Esophagus (tissue), 2 donors: ENCODE results near the gene PDE4D. TPM values are rescaled to one million over a fixed set of nuclear protein-coding genes. Genes with fewer than 3 reads are reported as not detected.

Source experiments
- H3K27ac ChIP-seq, 2 donors: one replicate each; pipeline ENCODE4 v1.5.1; 2013; ENCODE audit warnings: low read depth in 2 of 2, mild to moderate bottlenecking in 2 of 2, inconsistent platforms in 1 of 2, low read length in 1 of 2, moderate library complexity in 1 of 2
- H3K27me3 ChIP-seq, 2 donors: one replicate each; pipeline ENCODE4 v1.6.1; 2013; ENCODE audit warnings: low read length in 2 of 2, control low read depth in 1 of 2, mild to moderate bottlenecking in 1 of 2; ENCODE audit not compliant: insufficient read depth in 2 of 2, control insufficient read depth in 1 of 2
- H3K36me3 ChIP-seq, 2 donors: one replicate each; pipeline ENCODE4 v1.6.1; 2013; ENCODE audit warnings: low read length in 1 of 2; ENCODE audit not compliant: control insufficient read depth in 2 of 2, insufficient read depth in 2 of 2
- H3K4me1 ChIP-seq, 2 donors: one replicate each; pipeline ENCODE4 v1.6.1; 2013; ENCODE audit warnings: low read length in 1 of 2; ENCODE audit not compliant: control insufficient read depth in 2 of 2, insufficient read depth in 2 of 2
- H3K4me3 ChIP-seq, 2 donors: one replicate each; pipeline ENCODE4 v1.5.1; 2013; ENCODE audit warnings: low read length in 2 of 2, mild to moderate bottlenecking in 2 of 2, low read depth in 1 of 2, moderate library complexity in 1 of 2
- H3K9me3 ChIP-seq, 2 donors: one replicate each; pipeline ENCODE4 v1.6.1; 2013; ENCODE audit warnings: mild to moderate bottlenecking in 2 of 2, low read depth in 1 of 2, low read length in 1 of 2, moderate library complexity in 1 of 2; ENCODE audit not compliant: control insufficient read depth in 2 of 2, insufficient read depth in 1 of 2
- WGBS, 2 donors: extraction: QIAGEN DNeasy Blood & Tissue Kit; methylation state at CpG; one replicate each; pipeline ENCODE4 v1.1.7; 2013; 5-methylcytosine and 5-hydroxymethylcytosine counted together
- polyA plus RNA-seq, 2 donors: library from polyadenylated mRNA; stranded (reverse); fragments of 200-250 nt; gene quantifications; one replicate each; pipeline ENCODE4 v1.2.3, GENCODE V29; 2013
- donor health status: healthy with polysubstance abuse.
- donor health status: Bipolar disorder and iron deficiency.

Gene PDE4D
- polyA plus RNA-seq, 2 donors: 1.5 to 2.5 TPM

DNA sequence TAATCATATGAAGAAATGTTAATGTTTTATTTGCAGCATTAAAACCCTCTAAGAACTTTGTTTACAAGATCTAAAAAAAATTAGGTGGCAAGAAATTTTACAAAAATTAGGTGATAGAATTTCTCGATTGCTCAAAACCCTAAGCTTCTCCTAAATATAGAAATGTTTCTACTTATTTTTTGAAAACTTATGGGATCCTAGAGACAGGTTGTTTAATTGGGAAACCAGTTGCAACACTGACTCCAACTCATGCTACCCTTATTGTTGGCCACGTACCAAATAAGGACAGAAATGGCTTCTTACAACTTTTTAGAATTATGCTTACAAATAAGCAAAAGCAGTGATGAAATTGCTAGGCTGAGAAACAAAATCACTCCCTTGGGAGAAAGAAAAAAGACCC, 531.1 kb downstream of the PDE4D start:
- H3K27ac ChIP-seq: no peak overlapping the region
- no peaks in the 10 kb centered on the region for H3K36me3 ChIP-seq
- H3K27me3 ChIP-seq: no peaks in the 10 kb centered on the region
- no peaks in the 10 kb centered on the region for H3K4me1 ChIP-seq
- 80 to 97% methylated on average over 2 of the region's 2 CpGs for WGBS, 2 donors
- H3K4me3 ChIP-seq: no peak overlapping the region
- H3K9me3 ChIP-seq: no peaks in the 10 kb centered on the region

DNA sequence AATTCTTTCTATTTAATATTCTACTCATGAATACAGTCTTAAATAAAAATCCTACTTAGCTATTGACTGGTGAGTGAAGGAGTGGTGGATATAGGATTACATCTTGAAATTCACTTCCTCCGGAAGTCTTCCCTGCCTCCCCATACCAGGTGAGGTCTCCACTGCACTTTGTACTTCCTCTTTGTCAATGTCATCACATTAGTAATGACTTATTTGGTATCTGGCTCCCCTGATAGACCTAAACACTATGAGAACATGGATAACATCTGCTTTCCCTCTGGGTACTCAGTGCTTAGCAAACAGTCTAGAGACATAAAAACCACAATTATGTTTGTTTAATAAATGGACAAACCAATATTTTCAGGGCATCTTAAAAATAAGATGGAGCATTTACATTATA, 532.1 kb downstream of the PDE4D start:
- Histone ChIP-seq H3K36me3 (no peaks in the 10 kb centered on the region), H3K27ac (no peak overlapping the region), H3K4me3 (no peak overlapping the region), H3K27me3 (no peaks in the 10 kb centered on the region), H3K9me3 (no peaks in the 10 kb centered on the region), H3K4me1 (no peaks in the 10 kb centered on the region)
- WGBS, 2 donors: 91 to 96% methylated on average over 1 of the region's 1 CpG

DNA sequence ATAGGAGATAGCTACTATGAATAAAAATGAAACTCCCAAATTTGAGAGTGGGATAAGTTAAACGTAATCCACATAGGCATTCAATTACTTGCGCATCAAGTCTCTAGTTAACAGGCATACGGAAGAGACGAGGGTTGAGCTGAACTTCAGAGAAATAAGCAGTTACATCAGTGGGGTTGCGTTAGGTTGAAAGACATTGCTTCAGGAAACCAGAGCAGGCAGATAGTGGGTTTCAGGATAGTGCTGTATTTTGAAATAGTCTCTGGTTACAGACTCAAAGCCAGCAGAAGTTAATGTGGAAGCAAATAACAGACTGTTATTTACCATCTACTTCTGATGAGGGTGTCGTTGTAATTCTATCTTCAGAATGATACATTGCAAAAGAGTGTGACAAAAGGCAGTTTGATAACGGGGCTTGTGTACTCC, 533.4 kb downstream of the PDE4D start:
- Histone ChIP-seq H3K27ac (no peak overlapping the region), H3K4me1 (no peaks in the 10 kb centered on the region)

DNA sequence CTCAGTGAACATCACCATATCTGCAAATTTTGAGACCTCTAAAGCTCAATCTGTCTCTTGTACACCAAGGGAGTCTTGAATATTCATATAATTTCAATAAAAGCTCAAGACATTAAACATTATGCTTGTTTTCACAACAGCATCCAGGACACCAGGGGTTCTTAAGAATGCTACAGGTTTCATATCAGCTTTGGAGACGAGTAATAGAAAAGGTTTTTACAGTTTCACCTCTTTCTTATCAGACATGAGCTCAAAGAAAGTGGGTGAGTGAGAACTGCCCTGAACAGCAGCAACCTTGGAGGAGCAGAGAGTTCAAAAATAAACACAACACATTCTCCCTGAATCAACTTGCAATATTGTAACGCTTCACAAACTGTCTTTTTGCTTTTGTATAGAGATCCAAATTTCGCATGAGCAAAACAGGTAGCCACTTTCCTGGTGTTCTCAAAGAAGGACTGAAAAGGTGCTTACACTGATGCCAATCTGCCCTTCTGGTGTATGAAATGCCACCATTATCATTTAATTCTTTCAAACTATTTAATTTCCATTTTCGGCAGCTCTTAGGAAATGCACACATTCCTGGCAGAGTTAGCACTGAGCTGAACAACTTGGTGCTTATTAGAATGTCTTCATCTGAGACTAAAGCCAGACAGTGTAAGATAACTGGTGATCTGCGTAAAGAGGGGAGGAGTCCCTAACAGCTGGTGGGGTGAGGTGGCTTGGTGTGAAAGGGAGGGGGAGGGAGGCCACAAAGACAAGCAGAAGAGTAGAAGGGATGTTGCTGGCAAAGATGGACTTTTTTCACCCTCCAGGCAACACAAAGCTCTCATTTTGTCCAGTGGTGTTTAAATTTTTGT, 535.3 kb downstream of the PDE4D start:
- WGBS, 2 donors: 56 to 71% methylated on average over 5 of the region's 5 CpGs
- H3K27me3 ChIP-seq: no peaks in the 10 kb centered on the region
- H3K9me3 ChIP-seq: no peaks in the 10 kb centered on the region
- H3K27ac ChIP-seq: peak overlapping the region; percentile 11 to 37
- no peak overlapping the region for H3K4me3 ChIP-seq
- H3K36me3 ChIP-seq: no peaks in the 10 kb centered on the region
- H3K4me1 ChIP-seq: no peaks in the 10 kb centered on the region

More for the DNA sequence above, 533.4 kb downstream of the PDE4D start:
- no peaks in the 10 kb centered on the region for H3K36me3 ChIP-seq
- H3K27me3 ChIP-seq: no peaks in the 10 kb centered on the region
- WGBS, 2 donors: 81 to 84% methylated on average over 7 of the region's 7 CpGs
- H3K4me3 ChIP-seq: no peak overlapping the region
- no peaks in the 10 kb centered on the region for H3K9me3 ChIP-seq

DNA sequence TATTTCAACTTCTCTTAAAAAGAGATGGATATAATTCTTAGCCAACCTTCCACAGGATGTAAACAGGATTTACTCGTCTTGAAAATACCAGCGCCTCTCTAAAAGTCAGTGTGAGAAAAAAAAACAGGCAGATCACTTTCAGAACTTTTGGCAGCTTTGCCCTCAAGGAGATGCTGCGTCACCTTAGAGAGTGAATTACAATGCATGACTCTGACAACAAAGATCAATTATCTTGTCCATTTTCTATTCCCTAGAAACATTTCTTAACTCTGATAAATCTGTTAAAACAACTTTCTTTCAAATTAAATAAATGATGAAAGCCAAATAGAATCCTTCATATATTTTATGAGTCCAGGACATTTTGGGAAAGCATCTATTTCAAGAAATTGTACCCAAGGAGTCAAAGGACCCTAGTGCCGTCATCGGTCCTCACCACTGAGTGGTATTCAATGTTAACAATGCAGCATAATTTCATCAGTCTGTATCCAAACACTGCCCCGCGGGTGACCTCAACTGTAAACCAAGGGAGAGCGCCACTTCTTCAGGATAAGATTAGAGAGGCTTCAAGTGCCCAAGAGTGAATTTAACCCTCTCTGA, 536.0 kb downstream of the PDE4D start:
- Histone ChIP-seq H3K27me3 (no peaks in the 10 kb centered on the region), H3K4me1 (no peaks in the 10 kb centered on the region), H3K4me3 (no peak overlapping the region), H3K36me3 (no peaks in the 10 kb centered on the region), H3K9me3 (no peaks in the 10 kb centered on the region), H3K27ac (peak overlapping the region; percentile 37 to 64)
- WGBS, 2 donors: 47 to 53% methylated on average over 8 of the region's 8 CpGs

DNA sequence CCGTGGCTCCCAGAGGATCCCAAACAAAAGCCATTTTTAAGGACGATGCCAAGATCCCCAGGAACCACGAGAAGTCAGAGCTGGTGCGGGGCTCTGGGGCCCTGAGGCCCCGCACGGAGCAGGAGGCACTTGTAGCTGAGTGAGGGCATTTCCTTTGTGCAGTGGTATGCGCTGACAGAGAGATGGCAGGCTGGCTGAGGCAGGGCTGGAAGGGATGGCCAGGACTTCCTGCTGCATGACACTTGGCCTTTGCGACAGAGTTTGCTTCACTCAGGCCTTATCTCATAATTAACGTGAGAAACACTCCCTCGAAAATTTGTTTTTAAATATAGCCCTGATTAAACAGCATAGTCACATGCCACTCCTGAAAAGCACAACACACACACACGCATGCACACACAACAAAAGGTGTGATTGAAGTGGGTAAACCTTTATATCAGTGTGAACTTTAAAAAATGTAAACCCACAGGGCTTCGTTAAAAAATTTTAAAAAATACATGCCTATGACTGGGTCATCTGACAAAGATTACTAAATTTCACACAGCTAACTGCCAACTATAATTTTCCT, 536.6 kb downstream of the PDE4D start:
- Histone ChIP-seq H3K4me1 (no peaks in the 10 kb centered on the region), H3K36me3 (no peaks in the 10 kb centered on the region), H3K27me3 (no peaks in the 10 kb centered on the region), H3K4me3 (no peak overlapping the region), H3K9me3 (no peaks in the 10 kb centered on the region), H3K27ac (peak overlapping the region; percentile 30 to 45)
- 59 to 68% methylated on average over 12 of the region's 12 CpGs for WGBS, 2 donors

DNA sequence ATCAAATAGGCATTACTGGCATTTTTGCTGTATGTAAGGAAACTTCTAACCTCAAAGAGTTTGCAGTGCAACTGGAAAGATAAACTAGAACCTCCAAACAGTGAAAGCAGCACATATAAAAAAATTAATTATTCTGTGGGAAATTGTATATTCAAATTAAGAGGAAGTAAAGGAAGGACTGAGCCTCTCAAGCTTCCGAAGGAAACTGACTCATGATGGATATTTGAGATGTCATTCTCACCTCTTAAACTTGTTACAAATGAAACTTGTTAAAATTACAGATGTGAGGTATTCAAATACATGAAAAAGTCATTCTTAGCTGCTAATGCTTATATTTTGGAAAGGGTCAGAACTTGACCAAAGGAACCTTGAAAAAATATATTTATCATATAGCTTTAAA, 538.7 kb downstream of the PDE4D start:
- Histone ChIP-seq H3K27me3 (no peaks in the 10 kb centered on the region), H3K4me3 (no peak overlapping the region), H3K36me3 (no peaks in the 10 kb centered on the region), H3K9me3 (no peaks in the 10 kb centered on the region), H3K27ac (no peak overlapping the region), H3K4me1 (no peaks in the 10 kb centered on the region)
- WGBS, 2 donors: 68 to 75% methylated on average over 1 of the region's 1 CpG

DNA sequence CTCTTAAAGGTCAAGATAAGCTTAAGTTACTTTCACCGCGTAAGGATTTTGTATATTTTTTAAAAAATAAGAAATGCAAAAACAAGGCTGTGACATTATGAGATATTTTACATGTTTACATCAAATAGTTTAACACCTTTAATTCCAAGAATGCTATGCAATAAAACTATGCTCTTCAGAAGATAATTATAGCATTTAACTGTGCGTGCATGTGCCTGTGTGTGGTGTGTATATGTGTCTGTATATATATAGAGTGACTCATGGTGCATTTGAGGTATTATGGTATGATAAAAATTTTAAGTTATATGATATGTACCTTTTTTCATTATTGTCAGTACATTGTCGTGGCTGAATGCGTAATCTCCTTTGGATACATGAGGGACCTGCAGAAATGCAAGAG, 539.3 kb downstream of the PDE4D start:
- Histone ChIP-seq H3K4me3 (no peak overlapping the region), H3K4me1 (no peaks in the 10 kb centered on the region), H3K36me3 (no peaks in the 10 kb centered on the region), H3K27ac (no peak overlapping the region), H3K27me3 (no peaks in the 10 kb centered on the region), H3K9me3 (no peaks in the 10 kb centered on the region)
- WGBS, 2 donors: 87 to 96% methylated on average over 5 of the region's 5 CpGs

DNA sequence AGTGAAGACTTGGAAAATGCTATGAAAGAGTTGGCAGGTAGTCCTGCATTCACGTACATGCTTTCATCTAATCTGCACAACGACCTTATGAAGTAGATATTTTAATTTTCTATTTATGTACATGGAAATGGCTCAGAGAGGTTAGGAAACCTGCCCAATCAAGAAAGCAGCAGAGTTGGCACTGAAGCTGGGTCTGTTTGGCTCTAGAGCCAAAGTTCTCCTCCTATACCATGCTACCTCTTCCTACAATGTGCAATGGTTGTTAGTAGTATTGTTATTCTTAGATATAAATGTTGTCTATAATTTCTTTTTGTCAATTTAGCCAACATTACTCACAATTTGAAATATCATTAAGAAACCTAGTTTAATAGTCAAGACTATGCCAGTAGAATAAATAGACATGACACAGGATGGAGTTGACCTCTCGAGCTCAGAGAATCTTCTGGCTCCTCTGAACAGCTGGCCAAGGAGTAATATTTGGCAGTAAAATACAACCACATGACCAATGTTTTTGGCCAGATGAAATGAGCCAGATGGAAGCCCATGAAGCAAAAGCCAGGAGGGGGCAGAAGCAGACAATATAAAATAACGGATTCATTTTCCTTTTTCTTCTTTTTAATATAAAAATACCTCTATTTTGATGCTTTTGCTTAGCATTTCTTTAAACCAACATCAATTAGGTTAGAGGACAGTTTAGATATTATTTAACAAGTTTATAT, 542.3 kb downstream of the PDE4D start:
- H3K9me3 ChIP-seq: no peaks in the 10 kb centered on the region
- H3K4me1 ChIP-seq: no peaks in the 10 kb centered on the region
- H3K4me3 ChIP-seq: no peak overlapping the region
- 50 to 51% methylated on average over 4 of the region's 4 CpGs for WGBS, 2 donors
- no peaks in the 10 kb centered on the region for H3K27me3 ChIP-seq
- no peak overlapping the region for H3K27ac ChIP-seq
- no peaks in the 10 kb centered on the region for H3K36me3 ChIP-seq
